ENCODE results near the gene BCO2. TPM values are rescaled to one million over a fixed set of nuclear protein-coding genes. Genes with fewer than 3 reads are reported as not detected.
"Not testable (repeated sequence)": the region's sequence is repeated elsewhere in the genome, so short reads cannot be mapped to it uniquely, and the experiment has no call there.

BCO2 gene
- total and polyA plus RNA-seq, 2 donors, result 1.4 to 5.5 TPM

- H3K4me1 ChIP-seq (ENCODE audit: control insufficient read depth in 2 of 2, insufficient read depth in 2 of 2, low read length in 2 of 2), result no peaks in the 10 kb centered on the region
These were observed 3.1 kb downstream of the BCO2 start for GRCh38 chr11:112178428-112178827.

DNA sequence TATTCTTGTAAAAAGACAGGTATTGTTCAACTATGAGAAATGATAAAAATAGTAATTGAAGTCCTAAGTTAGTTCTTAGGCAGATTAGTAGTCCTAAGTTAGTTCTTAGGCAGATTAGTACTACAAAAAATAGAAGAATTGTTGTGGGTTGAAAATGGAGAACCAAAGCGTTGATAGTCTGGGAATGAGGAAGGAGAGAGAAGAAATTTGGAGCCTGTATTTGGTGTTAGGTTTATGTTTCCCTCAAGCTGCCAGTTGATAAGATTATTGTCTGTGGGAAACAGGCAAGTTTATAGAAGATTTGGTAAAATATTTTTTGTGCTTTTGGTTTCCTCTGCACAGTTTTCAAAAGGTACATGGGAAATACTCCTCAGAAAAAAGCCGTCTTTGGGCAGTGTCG lies 3.6 kb downstream of the BCO2 start:
- Histone ChIP-seq H3K27ac (ENCODE audit: low read depth in 1 of 2, low read length in 1 of 2) (no peak overlapping the region), H3K4me1 (ENCODE audit: control insufficient read depth in 2 of 2, insufficient read depth in 2 of 2, low read length in 2 of 2) (no peaks in the 10 kb centered on the region), H3K9me3 (ENCODE audit: control insufficient read depth in 2 of 2, insufficient read depth in 1 of 2, low read length in 1 of 2) (no peaks in the 10 kb centered on the region), H3K27me3 (ENCODE audit: control insufficient read depth in 2 of 2, insufficient read depth in 1 of 2, low read length in 1 of 2) (no peaks in the 10 kb centered on the region), H3K36me3 (ENCODE audit: control insufficient read depth in 2 of 2, insufficient read depth in 2 of 2, low read length in 1 of 2) (no peaks in the 10 kb centered on the region), H3K4me3 (ENCODE audit: low read length in 2 of 2) (no peak overlapping the region)
- no peak for DNase-seq (ENCODE audit: low read depth in 6 of 9, low spot score in 9 of 9)
- WGBS, result 21% methylated on average over 3 of the region's 3 CpGs

More at GRCh38 chr11:112178428-112178827, 3.1 kb downstream of the BCO2 start:
- no peaks in the 10 kb centered on the region for H3K9me3 ChIP-seq (ENCODE audit: control insufficient read depth in 2 of 2, insufficient read depth in 1 of 2, low read length in 1 of 2)
- H3K27ac ChIP-seq (ENCODE audit: low read depth in 1 of 2, low read length in 1 of 2), result no peak overlapping the region
- H3K4me3 ChIP-seq (ENCODE audit: low read length in 2 of 2), result no peak overlapping the region
- H3K36me3 ChIP-seq (ENCODE audit: control insufficient read depth in 2 of 2, insufficient read depth in 2 of 2, low read length in 1 of 2), result no peaks in the 10 kb centered on the region
- WGBS, result 98% methylated on average over 1 of the region's 1 CpG
- no peaks in the 10 kb centered on the region for H3K27me3 ChIP-seq (ENCODE audit: control insufficient read depth in 2 of 2, insufficient read depth in 1 of 2, low read length in 1 of 2)
- no peak for DNase-seq (ENCODE audit: low read depth in 6 of 9, low spot score in 9 of 9)

DNA sequence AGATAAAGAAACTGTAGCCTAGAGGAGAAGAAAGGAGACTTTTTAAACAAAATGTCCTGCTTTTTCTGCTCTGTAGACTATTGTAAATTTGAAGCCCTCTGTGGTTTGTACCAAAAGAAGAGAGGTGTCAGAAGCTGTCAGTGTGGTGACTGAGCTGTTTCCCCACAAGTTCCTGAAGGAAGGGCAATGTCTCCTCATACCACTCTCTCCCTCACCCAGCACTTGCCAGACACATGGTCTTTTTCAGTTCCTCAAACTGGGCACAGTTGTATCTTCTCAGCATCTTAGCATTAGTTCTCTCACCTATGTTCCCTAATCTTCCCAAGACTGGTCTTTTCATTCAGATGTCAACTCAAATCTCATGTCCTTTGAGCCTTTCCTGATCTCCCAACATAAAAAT lies 4.3 kb downstream of the BCO2 start:
- peak in 1 of 9 donors; percentile 8 for DNase-seq (ENCODE audit: low read depth in 6 of 9, low spot score in 9 of 9)
- H3K27me3 ChIP-seq (ENCODE audit: control insufficient read depth in 2 of 2, insufficient read depth in 1 of 2, low read length in 1 of 2), result no peaks in the 10 kb centered on the region
- H3K9me3 ChIP-seq (ENCODE audit: control insufficient read depth in 2 of 2, insufficient read depth in 1 of 2, low read length in 1 of 2), result no peaks in the 10 kb centered on the region
- H3K36me3 ChIP-seq (ENCODE audit: control insufficient read depth in 2 of 2, insufficient read depth in 2 of 2, low read length in 1 of 2), result no peaks in the 10 kb centered on the region
- H3K4me1 ChIP-seq (ENCODE audit: control insufficient read depth in 2 of 2, insufficient read depth in 2 of 2, low read length in 2 of 2), result no peaks in the 10 kb centered on the region
- H3K4me3 ChIP-seq (ENCODE audit: low read length in 2 of 2), result no peak overlapping the region
- H3K27ac ChIP-seq (ENCODE audit: low read depth in 1 of 2, low read length in 1 of 2), result no peak overlapping the region

DNA sequence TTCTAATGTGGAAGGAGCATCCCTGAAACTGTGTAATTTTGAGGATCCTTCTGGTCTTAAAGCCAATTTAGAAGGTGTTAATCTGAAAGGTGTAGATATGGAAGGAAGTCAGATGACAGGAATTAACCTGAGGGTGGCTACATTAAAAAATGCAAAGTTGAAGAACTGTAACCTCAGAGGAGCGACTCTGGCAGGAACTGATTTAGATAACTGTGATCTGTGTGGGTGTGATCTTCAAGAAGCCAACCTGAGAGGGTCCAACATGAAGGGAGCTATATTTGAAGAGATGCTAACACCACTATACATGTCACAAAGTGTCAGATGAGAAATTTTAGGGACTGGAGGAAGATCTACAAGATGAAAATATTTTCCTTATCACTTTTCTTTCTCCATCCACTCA lies 7.6 kb downstream of the BCO2 start:
- WGBS, result 19% methylated on average over 1 of the region's 1 CpG
- no peak overlapping the region for H3K27ac ChIP-seq (ENCODE audit: low read depth in 1 of 2, low read length in 1 of 2)

DNA sequence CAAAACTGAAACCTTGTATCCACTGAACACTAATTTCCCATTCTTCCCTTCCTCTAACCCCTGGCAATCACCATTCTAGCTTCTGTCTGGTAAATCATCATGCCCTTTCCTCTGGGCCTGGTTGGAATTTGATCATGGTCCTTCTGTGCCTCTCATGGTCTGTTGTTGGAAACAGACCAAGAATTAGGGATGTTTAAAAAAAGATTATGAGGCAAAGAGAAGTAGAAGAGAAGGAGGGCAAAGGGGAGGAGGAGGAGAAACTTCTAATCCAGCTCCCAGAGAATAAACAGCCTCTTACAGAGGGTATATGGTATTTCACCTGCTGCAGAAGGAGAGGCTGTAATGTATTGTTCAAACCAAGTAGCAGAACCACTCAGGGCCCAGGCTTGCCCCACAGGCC lies 10.6 kb downstream of the BCO2 start:
- no peak for DNase-seq (ENCODE audit: low read depth in 6 of 9, low spot score in 9 of 9)
- no peaks in the 10 kb centered on the region for H3K9me3 ChIP-seq (ENCODE audit: control insufficient read depth in 2 of 2, insufficient read depth in 1 of 2, low read length in 1 of 2)
- H3K27ac ChIP-seq (ENCODE audit: low read depth in 1 of 2, low read length in 1 of 2), result no peak overlapping the region
- no peak overlapping the region for H3K4me3 ChIP-seq (ENCODE audit: low read length in 2 of 2)
- no peaks in the 10 kb centered on the region for H3K36me3 ChIP-seq (ENCODE audit: control insufficient read depth in 2 of 2, insufficient read depth in 2 of 2, low read length in 1 of 2)
- H3K27me3 ChIP-seq (ENCODE audit: control insufficient read depth in 2 of 2, insufficient read depth in 1 of 2, low read length in 1 of 2), result no peaks in the 10 kb centered on the region
- H3K4me1 ChIP-seq (ENCODE audit: control insufficient read depth in 2 of 2, insufficient read depth in 2 of 2, low read length in 2 of 2), result no peaks in the 10 kb centered on the region

More for the DNA sequence above, 7.6 kb downstream of the BCO2 start:
- Histone ChIP-seq H3K4me1 (ENCODE audit: control insufficient read depth in 2 of 2, insufficient read depth in 2 of 2, low read length in 2 of 2) (no peaks in the 10 kb centered on the region), H3K36me3 (ENCODE audit: control insufficient read depth in 2 of 2, insufficient read depth in 2 of 2, low read length in 1 of 2) (no peaks in the 10 kb centered on the region), H3K4me3 (ENCODE audit: low read length in 2 of 2) (no peak overlapping the region), H3K9me3 (ENCODE audit: control insufficient read depth in 2 of 2, insufficient read depth in 1 of 2, low read length in 1 of 2) (no peaks in the 10 kb centered on the region), H3K27me3 (ENCODE audit: control insufficient read depth in 2 of 2, insufficient read depth in 1 of 2, low read length in 1 of 2) (no peaks in the 10 kb centered on the region)
- no peak for DNase-seq (ENCODE audit: low read depth in 6 of 9, low spot score in 9 of 9)

- Histone ChIP-seq H3K27ac (ENCODE audit: low read depth in 1 of 2, low read length in 1 of 2) (no peak overlapping the region), H3K27me3 (ENCODE audit: control insufficient read depth in 2 of 2, insufficient read depth in 1 of 2, low read length in 1 of 2) (no peaks in the 10 kb centered on the region), H3K4me3 (ENCODE audit: low read length in 2 of 2) (no peak overlapping the region), H3K4me1 (ENCODE audit: control insufficient read depth in 2 of 2, insufficient read depth in 2 of 2, low read length in 2 of 2) (no peaks in the 10 kb centered on the region), H3K36me3 (ENCODE audit: control insufficient read depth in 2 of 2, insufficient read depth in 2 of 2, low read length in 1 of 2) (no peaks in the 10 kb centered on the region), H3K9me3 (ENCODE audit: control insufficient read depth in 2 of 2, insufficient read depth in 1 of 2, low read length in 1 of 2) (no peaks in the 10 kb centered on the region)
- DNase-seq (ENCODE audit: low read depth in 6 of 9, low spot score in 9 of 9), result no peak
These were observed 11.0 kb downstream of the BCO2 start for GRCh38 chr11:112186304-112186703.

GRCh38 chr11:112195113-112195512 lies 19.8 kb downstream of the BCO2 start:
- WGBS, result 90% methylated on average over 11 of the region's 11 CpGs
- DNase-seq (ENCODE audit: low read depth in 6 of 9, low spot score in 9 of 9); H3K27ac ChIP-seq (ENCODE audit: low read depth in 1 of 2, low read length in 1 of 2); H3K27me3 ChIP-seq (ENCODE audit: control insufficient read depth in 2 of 2, insufficient read depth in 1 of 2, low read length in 1 of 2); H3K36me3 ChIP-seq (ENCODE audit: control insufficient read depth in 2 of 2, insufficient read depth in 2 of 2, low read length in 1 of 2); H3K9me3 ChIP-seq (ENCODE audit: control insufficient read depth in 2 of 2, insufficient read depth in 1 of 2, low read length in 1 of 2); H3K4me3 ChIP-seq (ENCODE audit: low read length in 2 of 2); H3K4me1 ChIP-seq (ENCODE audit: control insufficient read depth in 2 of 2, insufficient read depth in 2 of 2, low read length in 2 of 2): not testable (repeated sequence)

- Histone ChIP-seq H3K4me3 (ENCODE audit: low read length in 2 of 2) (no peak overlapping the region), H3K4me1 (ENCODE audit: control insufficient read depth in 2 of 2, insufficient read depth in 2 of 2, low read length in 2 of 2) (no peaks in the 10 kb centered on the region), H3K9me3 (ENCODE audit: control insufficient read depth in 2 of 2, insufficient read depth in 1 of 2, low read length in 1 of 2) (no peaks in the 10 kb centered on the region), H3K27me3 (ENCODE audit: control insufficient read depth in 2 of 2, insufficient read depth in 1 of 2, low read length in 1 of 2) (no peaks in the 10 kb centered on the region), H3K27ac (ENCODE audit: low read depth in 1 of 2, low read length in 1 of 2) (no peak overlapping the region), H3K36me3 (ENCODE audit: control insufficient read depth in 2 of 2, insufficient read depth in 2 of 2, low read length in 1 of 2) (no peaks in the 10 kb centered on the region)
- no peak for DNase-seq (ENCODE audit: low read depth in 6 of 9, low spot score in 9 of 9)
- 82% methylated on average over 2 of the region's 2 CpGs for WGBS
These were observed 20.6 kb downstream of the BCO2 start for GRCh38 chr11:112195951-112196351.

GRCh38 chr11:112196519-112197087 lies 21.3 kb downstream of the BCO2 start:
- Histone ChIP-seq H3K4me1 (ENCODE audit: control insufficient read depth in 2 of 2, insufficient read depth in 2 of 2, low read length in 2 of 2) (no peaks in the 10 kb centered on the region), H3K4me3 (ENCODE audit: low read length in 2 of 2) (no peak overlapping the region), H3K9me3 (ENCODE audit: control insufficient read depth in 2 of 2, insufficient read depth in 1 of 2, low read length in 1 of 2) (no peaks in the 10 kb centered on the region), H3K27me3 (ENCODE audit: control insufficient read depth in 2 of 2, insufficient read depth in 1 of 2, low read length in 1 of 2) (no peaks in the 10 kb centered on the region), H3K36me3 (ENCODE audit: control insufficient read depth in 2 of 2, insufficient read depth in 2 of 2, low read length in 1 of 2) (no peaks in the 10 kb centered on the region), H3K27ac (ENCODE audit: low read depth in 1 of 2, low read length in 1 of 2) (no peak overlapping the region)
- WGBS, result 95% methylated on average over 2 of the region's 2 CpGs
- DNase-seq (ENCODE audit: low read depth in 6 of 9, low spot score in 9 of 9), result no peak

DNA sequence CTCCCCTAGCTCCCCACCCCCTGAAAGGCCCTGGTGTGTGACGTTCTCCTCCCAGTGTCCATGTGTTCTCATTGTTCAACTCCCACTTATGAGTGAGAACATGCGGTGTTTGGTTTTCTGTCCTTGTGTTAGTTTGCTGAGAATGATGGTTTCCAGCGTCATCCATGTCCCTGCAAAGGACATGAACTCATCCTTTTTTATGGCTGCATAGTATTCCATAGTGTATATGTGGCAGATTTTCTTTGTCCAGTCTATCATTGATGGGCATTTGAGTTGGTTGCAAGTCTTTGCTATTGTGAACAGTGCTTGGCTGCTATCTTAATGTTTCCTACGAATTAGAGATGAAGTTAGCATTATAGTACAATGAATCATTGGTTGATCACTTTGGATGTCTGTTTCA lies 23.8 kb downstream of the BCO2 start:
- not testable (repeated sequence) for H3K27ac ChIP-seq (ENCODE audit: low read depth in 1 of 2, low read length in 1 of 2); H3K36me3 ChIP-seq (ENCODE audit: control insufficient read depth in 2 of 2, insufficient read depth in 2 of 2, low read length in 1 of 2); H3K4me1 ChIP-seq (ENCODE audit: control insufficient read depth in 2 of 2, insufficient read depth in 2 of 2, low read length in 2 of 2); DNase-seq (ENCODE audit: low read depth in 6 of 9, low spot score in 9 of 9); H3K27me3 ChIP-seq (ENCODE audit: control insufficient read depth in 2 of 2, insufficient read depth in 1 of 2, low read length in 1 of 2); H3K4me3 ChIP-seq (ENCODE audit: low read length in 2 of 2); H3K9me3 ChIP-seq (ENCODE audit: control insufficient read depth in 2 of 2, insufficient read depth in 1 of 2, low read length in 1 of 2)
- 98% methylated on average over 4 of the region's 4 CpGs for WGBS

Measured in thymus (tissue), 11 donors.